ENCODE results near the gene DST.

- TF ChIP-seq CTCF (IDR thresholded peaks at IDR 0.05) (no peak), POLR2A (IDR thresholded peaks at IDR 0.05) (no peak)
Measured at GRCh38 chr6:56667336-56667735, 24.6 kb upstream of the DST start.
